K562 (cell line): ENCODE results near the gene ACADL. TPM values are rescaled to one million over a fixed set of nuclear protein-coding genes. Genes with fewer than 3 reads are reported as not detected.

Experiments
- ATAC-seq: fragments of 200-7000 bp; cut with Tn5 transposase; 3 replicates; pipeline ENCODE4 v1.9.1; 2020; ENCODE audit warnings: moderate library complexity
- BruUV-seq: library from RNA; stranded (reverse); fragments of 400-500 nt; replicated peaks from 2 replicates; lab custom pipeline; 2021; lab: Mats Ljungman, UMichigan
- CTCF ChIA-PET: fragments of 300-600 bp; formaldehyde crosslinking; extraction: SDS; loops from one replicate; lab custom pipeline; 2021; ENCODE audit warnings: low intra/inter-chr PET ratio; lab: Yijun Ruan, JAX
- POLR2A ChIA-PET: fragments of 300-600, 350-650 bp; sonication (Branson Sonifier 250); formaldehyde crosslinking; extraction: SDS; loops from one replicate; lab custom pipeline; 2021; ENCODE audit warnings: antibody characterized with exemption, inconsistent platforms; lab: Yijun Ruan, JAX
- DNase-seq, 4 experiments: peaks; one replicate each; pipeline versions ENCODE4 v3.0.0 to v3.0.0-alpha.2; 2011 to 2018; ENCODE audit warnings: low spot score in 3 of 4, mixed read lengths in 3 of 4; ENCODE audit errors: extremely low read depth in 1 of 4
- FAIRE-seq: peaks from 2 replicates; lab custom pipeline; 2011; peaks lifted over from hg19 to GRCh38; lab: Jason Lieb, UNC
- H2AFZ ChIP-seq: 2 replicates; pipeline ENCODE4 v1.6.0; 2011; ENCODE audit warnings: low read depth, low read length, control low read depth, inconsistent platforms
- H3K27ac ChIP-seq: fragments of 200-600 bp; 3 replicates; pipeline ENCODE4 v1.8.0; 2011; ENCODE audit warnings: low read depth, mild to moderate bottlenecking, control low read depth, inconsistent platforms, low read length, moderate library complexity, mixed read lengths; ENCODE audit errors: extremely low read depth
- H3K27me3 ChIP-seq, 2 experiments: fragments of 300-600 bp in 1 of 2; 2 replicates in 1 of 2; 3 replicates in 1 of 2; pipeline versions ENCODE4 v1.6.0 to v1.8.0; 2011; ENCODE audit warnings: inconsistent platforms in 2 of 2, low read length in 2 of 2, mild to moderate bottlenecking in 1 of 2, mixed read lengths in 1 of 2, moderate library complexity in 1 of 2; ENCODE audit not compliant: control insufficient read depth in 2 of 2, insufficient read depth in 2 of 2
- H3K36me3 ChIP-seq: fragments of 300-600 bp; 3 replicates; pipeline ENCODE4 v1.8.0; 2011; ENCODE audit warnings: mild to moderate bottlenecking, low read length, inconsistent platforms; ENCODE audit not compliant: control insufficient read depth, insufficient read depth
- H3K4me1 ChIP-seq, 2 experiments: fragments of 200-600 bp in 1 of 2; replicated peaks in 1 of 2; 2 replicates in 1 of 2; 3 replicates in 1 of 2; pipeline versions ENCODE4 v1.5.1 to v1.8.0; 2011; ENCODE audit warnings: inconsistent platforms in 2 of 2, low read length in 2 of 2, mild to moderate bottlenecking in 1 of 2, mixed read lengths in 1 of 2, moderate library complexity in 1 of 2; ENCODE audit not compliant: control insufficient read depth in 2 of 2, insufficient read depth in 2 of 2
- H3K4me2 ChIP-seq: 2 replicates; pipeline ENCODE4 v1.6.1; 2011; ENCODE audit warnings: low read length, control low read depth, inconsistent platforms, mixed read lengths; ENCODE audit not compliant: insufficient read depth
- H3K4me3 ChIP-seq: fragments of 200-600 bp; sonication (generic), shearing (Covaris generic); 2 replicates; pipeline ENCODE4 v1.5.1; 2016; ENCODE audit warnings: control low read depth, inconsistent platforms
- H3K79me2 ChIP-seq: fragments of 200-600 bp; 3 replicates; pipeline ENCODE4 v1.8.0; 2011; ENCODE audit warnings: low read length, inconsistent platforms; ENCODE audit not compliant: control insufficient read depth, insufficient read depth
- H3K9ac ChIP-seq, 2 experiments: 2 replicates each; pipeline versions ENCODE4 v1.6.0 to v1.6.1; 2011; ENCODE audit warnings: low read depth in 2 of 2, low read length in 2 of 2, control low read depth in 1 of 2, inconsistent platforms in 1 of 2, mild to moderate bottlenecking in 1 of 2, mixed read lengths in 1 of 2; ENCODE audit not compliant: insufficient read depth in 1 of 2
- H3K9me1 ChIP-seq: one replicate; pipeline ENCODE4 v1.6.0; 2011; ENCODE audit warnings: inconsistent platforms, mild to moderate bottlenecking, low read length, moderate library complexity; ENCODE audit not compliant: control insufficient read depth, insufficient read depth
- H3K9me3 ChIP-seq: replicated peaks from 2 replicates; pipeline ENCODE4 v1.5.1; 2011; ENCODE audit warnings: low read depth, low read length, inconsistent platforms; ENCODE audit not compliant: control insufficient read depth, insufficient read depth
- H4K20me1 ChIP-seq: replicated peaks from 2 replicates; pipeline ENCODE4 v1.6.1; 2011; ENCODE audit warnings: low read length, inconsistent platforms, mixed read lengths; ENCODE audit not compliant: control insufficient read depth, insufficient read depth
- ADNP ChIP-seq: fragments of 200-800 bp; sonication (Bioruptor generic); IDR thresholded peaks from 2 replicates; pipeline ENCODE4 v1.6.1; 2016; ENCODE audit warnings: missing genetic modification characterization, missing compliant biosample characterization
- BCOR ChIP-seq: fragments of 450-650 bp; IDR thresholded peaks from 2 replicates; pipeline ENCODE4 v1.6.1; 2016
- CBX3 ChIP-seq, 2 experiments: IDR thresholded peaks; 1 replicate in 1 of 2; 2 replicates in 1 of 2; pipeline ENCODE4 v1.6.1; 2012; ENCODE audit warnings: inconsistent platforms in 2 of 2, low read length in 2 of 2, borderline replicate concordance in 1 of 2, control low read depth in 1 of 2
- ETS2 ChIP-seq: IDR thresholded peaks from 2 replicates; pipeline ENCODE4 v1.6.1; 2016; ENCODE audit warnings: borderline replicate concordance, missing genetic modification characterization, mild to moderate bottlenecking, moderate library complexity, missing compliant biosample characterization; ENCODE audit not compliant: poor library complexity, severe bottlenecking
- FOS ChIP-seq: IDR thresholded peaks from 3 replicates; pipeline ENCODE4 v1.6.1; 2011; ENCODE audit not compliant: insufficient read length; ENCODE audit errors: extremely low read depth
- FOXJ2 ChIP-seq: fragments of 200-800 bp; sonication (Bioruptor generic); IDR thresholded peaks from 2 replicates; pipeline ENCODE4 v1.6.1; 2016; ENCODE audit warnings: missing genetic modification characterization, missing compliant biosample characterization
- HCFC1 ChIP-seq: IDR thresholded peaks from 2 replicates; pipeline ENCODE4 v1.6.1; 2012; ENCODE audit warnings: low read depth, low read length, improper control_type of control experiment
- LARP7 ChIP-seq: fragments of 450-650 bp; IDR thresholded peaks from 2 replicates; pipeline ENCODE4 v1.6.1; 2016
- MEF2D ChIP-seq: conservative IDR thresholded peaks from 2 replicates; pipeline ENCODE4 v1.6.1; 2016; ENCODE audit warnings: low read depth, missing genetic modification characterization, missing compliant biosample characterization
- PCBP2 ChIP-seq: fragments of 200-400 bp; formaldehyde crosslinking; IDR thresholded peaks from 2 replicates; pipeline ENCODE4 v1.6.1; 2018; ENCODE audit warnings: low read length, low read depth, mild to moderate bottlenecking, moderate library complexity; ENCODE audit not compliant: poor library complexity, severe bottlenecking
- POLR2B ChIP-seq: fragments of 450-650 bp; IDR thresholded peaks from 2 replicates; pipeline ENCODE4 v1.6.1; 2018; ENCODE audit warnings: low read depth; ENCODE audit not compliant: partially characterized antibody
- RBM17 ChIP-seq: fragments of 200-400 bp; formaldehyde crosslinking; IDR thresholded peaks from 2 replicates; pipeline ENCODE4 v1.6.1; 2017; ENCODE audit warnings: low read depth, mild to moderate bottlenecking, low read length, borderline replicate concordance
- SFPQ ChIP-seq: fragments of 200-400 bp; formaldehyde crosslinking; IDR thresholded peaks from 2 replicates; pipeline ENCODE4 v1.6.1; 2017; ENCODE audit warnings: mild to moderate bottlenecking, low read depth, low read length, moderate library complexity
- SNIP1 ChIP-seq: fragments of 450-650 bp; IDR thresholded peaks from 2 replicates; pipeline ENCODE4 v1.7.1; 2017; ENCODE audit warnings: low read depth, mild to moderate bottlenecking
- SNRNP70 ChIP-seq: fragments of 200-400 bp; formaldehyde crosslinking; optimal IDR thresholded peaks from 2 replicates; pipeline ENCODE3; 2017; ENCODE audit warnings: low read depth, low read length
- ZBTB43 ChIP-seq: sonication (generic); formaldehyde crosslinking; IDR thresholded peaks from 2 replicates; pipeline ENCODE4 v1.8.0; 2023; ENCODE audit warnings: mild to moderate bottlenecking, missing genetic modification reagents
- ZBTB8A ChIP-seq: fragments of 450-650 bp; IDR thresholded peaks from 2 replicates; pipeline ENCODE4 v1.6.1; 2018; ENCODE audit warnings: mild to moderate bottlenecking, moderate library complexity; ENCODE audit not compliant: partially characterized antibody
- ZC3H11A ChIP-seq: IDR thresholded peaks from 2 replicates; pipeline ENCODE4 v1.6.1; 2012; ENCODE audit warnings: low read depth, low read length, improper control_type of control experiment
- ZNF146 ChIP-seq: IDR thresholded peaks from one replicate; pipeline ENCODE4 v1.6.1; 2018; ENCODE audit warnings: missing compliant biosample characterization; ENCODE audit not compliant: unreplicated experiment
- ZNF431 ChIP-seq: sonication (generic); formaldehyde crosslinking; IDR thresholded peaks from 2 replicates; pipeline ENCODE4 v1.8.0; 2022; ENCODE audit warnings: mild to moderate bottlenecking, missing genetic modification reagents
- WGBS: fragments of 100-300 bp; shearing (Covaris generic); methylation state at CpG from one replicate; pipeline ENCODE4 v1.1.6; 2016; ENCODE audit warnings: low coverage, mixed read lengths; ENCODE audit not compliant: insufficient coverage; ENCODE audit errors: missing lambda C conversion rate; 5-methylcytosine and 5-hydroxymethylcytosine counted together
- in situ Hi-C: fragments of 300-500 bp; cut with MboI; formaldehyde crosslinking; loops from 4 replicates; pipeline ENCODE4 v1.15.0; 2018; ENCODE audit warnings: inconsistent platforms, mixed read lengths
- intact Hi-C: fragments of 100-400 bp; cut with micrococcal nuclease; formaldehyde crosslinking; loops from 2 replicates; pipeline ENCODE4 v1.14.2; 2022
- polyA plus RNA-seq, 8 experiments: library from polyadenylated mRNA; depleted of rRNA in 4 of 8; stranded (reverse) in 5 of 8; unstranded in 3 of 8; fragments of >200 nt; fragmentation: Nextera tagmentation in 2 of 8; fragmentation: Illumina TruSeq in 1 of 8; extraction: Ambion mirVana in 2 of 8; extraction: Trizol in 1 of 8; gene quantifications; 2 replicates each; pipeline versions ENCODE4 v1.2.1 to v1.2.3, GENCODE V29; 2011 to 2014; ENCODE audit warnings: inconsistent platforms in 1 of 8, missing spikeins in 1 of 8
- total RNA-seq, 7 experiments: library from RNA; depleted of rRNA in 6 of 7; stranded (reverse); fragments of >200 nt in 6 of 7; fragmentation: Illumina TruSeq in 2 of 7; extraction: Trizol in 2 of 7; gene quantifications; 2 replicates each; pipeline versions ENCODE4 v1.2.1 to v1.2.3, GENCODE V29; 2011 to 2021; ENCODE audit warnings: low replicate concordance in 1 of 7

Gene ACADL
- total and polyA plus RNA-seq, 9 of the 15 experiments (the other 6 are each of a cell fraction or from before 2014, with no cell fraction given): 0.07 TPM; not detected in 8

GRCh38 chr2:210180477-210180876, 44.8 kb downstream of the ACADL start:
- Histone ChIP-seq H3K27me3 (no peaks in the 10 kb centered on the region), H3K4me3 (no peak overlapping the region), H3K27ac (no peak overlapping the region), H3K79me2 (no peaks in the 10 kb centered on the region), H3K4me2 (no peak overlapping the region), H2AFZ (no peak overlapping the region), H3K9me3 (no peaks in the 10 kb centered on the region), H3K4me1 (no peaks in the 10 kb centered on the region), H3K9ac (no peak overlapping the region), H3K36me3 (no peaks in the 10 kb centered on the region), H4K20me1 (no peaks in the 10 kb centered on the region), H3K9me1 (no peaks in the 10 kb centered on the region)
- no TSS peak for BruUV-seq
- WGBS: 25% methylated on average over 1 of the region's 1 CpG
- intact Hi-C loops (no loop called here), in situ Hi-C loops (loop anchor here (25.0 kb wide), 1 partner anchor 1793 kb away; no protein-coding TSS in a partner anchor)
- no peak for TF ChIP-seq HCFC1
- no peak for TF ChIP-seq BCOR
- no peak for TF ChIP-seq ZNF146 (CRISPR knock-in tag)
- no peak for TF ChIP-seq SNIP1
- no peak for TF ChIP-seq ZBTB43 (CRISPR knock-in tag)
- TF ChIP-seq PCBP2: no peak
- TF ChIP-seq ZBTB8A: no peak
- TF ChIP-seq ZC3H11A: no peak
- TF ChIP-seq CBX3 (IDR thresholded peaks at IDR 0.05; ENCODE audit: borderline replicate concordance in 1 of 2, low read length in 2 of 2): no peak
- no peak for TF ChIP-seq SFPQ
- TF ChIP-seq RBM17: no peak
- no peak for TF ChIP-seq ETS2 (tag)
- TF ChIP-seq POLR2B: no peak
- TF ChIP-seq FOS: no peak
- no peak for TF ChIP-seq LARP7
- no peak for TF ChIP-seq FOXJ2 (tag)
- TF ChIP-seq MEF2D (tag): no peak
- no peak for TF ChIP-seq ZNF431 (CRISPR knock-in tag)
- TF ChIP-seq ADNP (tag): no peak
- no peak for TF ChIP-seq SNRNP70
- DNase-seq: no peak
- FAIRE-seq: no peak
- no peak for ATAC-seq
- POLR2A ChIA-PET: no interaction called here
- CTCF ChIA-PET: no interaction called here
